Pancreas (tissue), 10 donors: ENCODE results near the gene BRIP1. TPM values are rescaled to one million over a fixed set of nuclear protein-coding genes. Genes with fewer than 3 reads are reported as not detected.

Source experiments
- ATAC-seq, 4 donors: fragments of 200-7000 bp; cut with Tn5 transposase; one replicate each; pipeline versions ENCODE4 v1.8.0 to v1.9.1; 2020; ENCODE audit warnings: mild to moderate bottlenecking in 4 of 4, moderate library complexity in 4 of 4
- DNase-seq, 6 donors: peaks; one replicate each; pipeline ENCODE4 v3.0.0-alpha.2; 2020
- FAIRE-seq: peaks from 2 replicates; lab custom pipeline; 2012; peaks lifted over from hg19 to GRCh38; lab: Jason Lieb, UNC
- H3K27ac ChIP-seq, 4 donors: fragments of 200-600 bp; sonication (generic); 1 replicate in 3 of 4; 2 replicates in 1 of 4; pipeline versions ENCODE4 v1.5.0 to v1.8.0; 2020
- H3K27me3 ChIP-seq, 4 donors: fragments of 200-600 bp; one replicate each; pipeline ENCODE4 v1.8.0; 2021
- H3K36me3 ChIP-seq, 3 donors: fragments of 200-600 bp; sonication (generic) in 1 of 3; one replicate each; pipeline versions ENCODE4 v1.5.0 to v1.8.0; 2020 to 2021
- H3K4me1 ChIP-seq, 3 donors: fragments of 200-600 bp; one replicate each; pipeline ENCODE4 v1.8.0; 2021
- H3K4me3 ChIP-seq, 4 donors: fragments of 200-600 bp; sonication (generic) in 2 of 4; one replicate each; pipeline versions ENCODE4 v1.5.0 to v1.8.0; 2020 to 2021
- H3K9me3 ChIP-seq, 4 donors: fragments of 200-600 bp; one replicate each; pipeline ENCODE4 v1.8.0; 2021
- WGBS, 2 donors: extraction: QIAGEN DNeasy Blood & Tissue Kit; methylation state at CpG; one replicate each; pipeline ENCODE4 v1.1.7; 2013; 5-methylcytosine and 5-hydroxymethylcytosine counted together
- intact Hi-C, 3 donors: fragments of 100-400 bp; cut with DNase I; formaldehyde crosslinking; loops; one replicate each; pipeline versions ENCODE4 v1.11.1 to v1.14.2; 2022
- polyA plus RNA-seq, 2 donors: library from polyadenylated mRNA; stranded (reverse); fragments of 200-250 nt; gene quantifications; one replicate each; pipeline ENCODE4 v1.2.3, GENCODE V29; 2013
- total RNA-seq, 6 donors: library from RNA; stranded (reverse); fragmentation: NEBNext Ultra II Directional in 4 of 6; extraction: Animal tissue kit (Norgen Biotek cat#: 25700) in 4 of 6; gene quantifications; one replicate each; pipeline versions ENCODE4 v1.2.1 to v1.2.4, GENCODE V29; 2021 to 2023
- TF ChIP-seq, protein P1 (sequence below), 4 donors: fragments of 200-600 bp; sonication (generic) in 3 of 4; IDR thresholded peaks; one replicate each; pipeline versions ENCODE4 v1.5.0 to v1.8.0; 2021; ENCODE audit warnings: antibody characterized with exemption in 4 of 4
- donor health status: healthy with polysubstance abuse.
- donor health status: DM: no; HTN: no; CAD: no; lungs with moderate emphysema.
- donor health status: DM: no; HTN: no; CAD: no.
- donor health status: control.
- donor health status: control.
- donor health status: Bipolar disorder and iron deficiency.
- donor health status: DM: yes; HTN: yes; CAD: no.
- donor health status: DM: no; HTN: no; CAD: no.
- donor health status: DM: no; HTN: no; CAD: no.
- donor health status: DM: yes; HTN: yes; CAD: no.

Gene BRIP1
- total and polyA plus RNA-seq, 8 donors = 0.09 to 0.59 (median 0.29) TPM

DNA sequence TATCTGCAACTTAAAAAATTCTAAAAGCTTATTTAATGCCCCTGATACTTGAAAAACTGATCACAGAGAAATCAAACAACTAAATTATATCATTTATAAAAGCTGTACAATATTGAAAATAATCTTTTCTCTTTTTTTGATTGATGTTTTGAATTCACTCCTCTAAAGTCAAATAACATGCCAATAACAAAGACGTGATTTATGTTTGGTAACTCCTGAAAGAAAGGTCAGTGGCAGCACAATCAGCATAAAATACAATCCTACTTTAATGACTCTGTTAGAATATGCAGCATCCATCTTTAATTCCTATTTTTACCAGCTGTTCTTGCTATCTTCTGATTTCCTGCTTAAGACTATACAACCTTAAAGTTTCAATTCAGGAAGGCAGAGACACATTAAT, 221.6 kb downstream of the BRIP1 start:
- DNase-seq (no peak), ATAC-seq (no peak), FAIRE-seq (no peak)
- TF ChIP-seq, protein P1, sequence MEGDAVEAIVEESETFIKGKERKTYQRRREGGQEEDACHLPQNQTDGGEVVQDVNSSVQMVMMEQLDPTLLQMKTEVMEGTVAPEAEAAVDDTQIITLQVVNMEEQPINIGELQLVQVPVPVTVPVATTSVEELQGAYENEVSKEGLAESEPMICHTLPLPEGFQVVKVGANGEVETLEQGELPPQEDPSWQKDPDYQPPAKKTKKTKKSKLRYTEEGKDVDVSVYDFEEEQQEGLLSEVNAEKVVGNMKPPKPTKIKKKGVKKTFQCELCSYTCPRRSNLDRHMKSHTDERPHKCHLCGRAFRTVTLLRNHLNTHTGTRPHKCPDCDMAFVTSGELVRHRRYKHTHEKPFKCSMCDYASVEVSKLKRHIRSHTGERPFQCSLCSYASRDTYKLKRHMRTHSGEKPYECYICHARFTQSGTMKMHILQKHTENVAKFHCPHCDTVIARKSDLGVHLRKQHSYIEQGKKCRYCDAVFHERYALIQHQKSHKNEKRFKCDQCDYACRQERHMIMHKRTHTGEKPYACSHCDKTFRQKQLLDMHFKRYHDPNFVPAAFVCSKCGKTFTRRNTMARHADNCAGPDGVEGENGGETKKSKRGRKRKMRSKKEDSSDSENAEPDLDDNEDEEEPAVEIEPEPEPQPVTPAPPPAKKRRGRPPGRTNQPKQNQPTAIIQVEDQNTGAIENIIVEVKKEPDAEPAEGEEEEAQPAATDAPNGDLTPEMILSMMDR (IDR thresholded peaks at IDR 0.05) = no peak
- Histone ChIP-seq H3K36me3 (no peaks in the 10 kb centered on the region), H3K9me3 (no peaks in the 10 kb centered on the region), H3K27me3 (peaks cover 0 to 3% (median 0%) of the 10 kb centered on the region in 4 donors), H3K27ac (no peak overlapping the region), H3K4me3 (no peak overlapping the region), H3K4me1 (no peaks in the 10 kb centered on the region)
- 47 to 51% methylated on average over 1 of the region's 1 CpG for WGBS, 2 donors
- intact Hi-C loops = no loop called here

DNA sequence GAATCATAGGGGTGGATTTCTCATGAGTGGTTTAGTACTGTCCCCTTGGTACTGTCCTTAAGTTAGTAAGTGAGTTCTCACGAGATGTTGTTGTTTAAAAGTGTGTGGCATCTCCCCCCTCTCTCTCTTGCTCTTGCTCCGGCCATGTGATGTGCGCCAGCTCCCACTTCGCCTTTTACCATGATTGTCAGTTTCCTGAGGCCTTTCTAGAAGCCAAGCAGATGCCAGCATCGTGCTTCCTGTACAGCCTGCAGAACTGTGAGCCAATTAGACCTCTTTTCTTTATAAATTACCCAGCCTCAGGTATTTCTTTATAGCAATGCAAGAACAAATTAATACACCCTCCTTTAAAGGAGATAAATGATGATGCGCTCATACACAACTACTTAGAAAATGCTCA, 222.2 kb downstream of the BRIP1 start:
- FAIRE-seq = no peak
- WGBS, 2 donors = 78 to 86% methylated on average over 6 of the region's 6 CpGs

DNA sequence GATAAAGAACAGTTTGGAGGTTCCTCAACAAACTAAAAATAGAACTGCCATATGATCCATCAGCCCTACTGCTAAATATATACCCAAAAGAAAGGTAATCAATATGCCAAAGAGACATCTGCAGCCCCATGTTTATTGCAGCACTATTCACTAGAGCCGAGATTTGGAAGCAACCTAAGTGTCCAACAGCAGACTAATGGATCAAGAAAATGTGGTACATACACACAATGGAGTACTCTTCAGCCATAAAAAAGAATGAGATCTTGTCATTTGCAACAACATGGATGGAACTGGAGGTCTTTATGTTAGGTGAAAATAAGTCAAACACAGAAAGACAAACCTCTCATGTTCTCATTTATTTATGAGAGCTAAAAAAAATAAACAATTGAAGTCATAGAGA, 223.5 kb downstream of the BRIP1 start:
- Histone ChIP-seq H3K4me3 (no peak overlapping the region), H3K9me3 (no peaks in the 10 kb centered on the region), H3K27ac (no peak overlapping the region), H3K36me3 (no peaks in the 10 kb centered on the region), H3K27me3 (peaks cover 0 to 3% (median 0%) of the 10 kb centered on the region in 4 donors), H3K4me1 (no peaks in the 10 kb centered on the region)
- 54 to 75% methylated on average over 1 of the region's 1 CpG for WGBS, 2 donors
- ATAC-seq (no peak), DNase-seq (no peak), FAIRE-seq (no peak)
- intact Hi-C loops = loop anchor here in 1 of 3 donors (10.0 kb wide), 1 partner anchor 195 kb away; no protein-coding TSS in a partner anchor
- TF ChIP-seq, protein P1 (IDR thresholded peaks at IDR 0.05) = no peak

More for the DNA sequence above, 222.2 kb downstream of the BRIP1 start:
- Histone ChIP-seq H3K27me3 (peaks cover 0 to 3% (median 0%) of the 10 kb centered on the region in 4 donors), H3K4me1 (no peaks in the 10 kb centered on the region), H3K36me3 (no peaks in the 10 kb centered on the region), H3K4me3 (no peak overlapping the region), H3K27ac (no peak overlapping the region), H3K9me3 (no peaks in the 10 kb centered on the region)
- TF ChIP-seq, protein P1 (IDR thresholded peaks at IDR 0.05) = no peak
- DNase-seq = no peak
- intact Hi-C loops = no loop called here
- no peak for ATAC-seq

DNA sequence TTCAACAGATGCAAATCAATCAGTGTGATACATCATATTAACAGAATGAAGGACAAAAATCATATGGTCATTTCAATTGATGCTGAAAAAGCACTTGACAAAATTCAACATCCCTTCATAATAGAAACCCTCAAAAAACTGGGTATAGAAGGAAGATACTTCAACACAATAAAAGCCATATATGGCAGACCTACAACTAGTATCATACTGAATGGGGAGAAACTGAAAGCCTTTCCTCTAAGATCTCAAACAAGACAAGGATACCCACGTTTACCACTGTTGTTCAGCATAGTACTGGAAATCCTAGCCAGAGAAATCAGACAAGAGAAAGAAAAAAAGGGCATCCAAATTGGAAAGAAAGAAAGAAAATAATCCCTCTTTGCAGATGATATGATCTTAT, 225.2 kb downstream of the BRIP1 start:
- Histone ChIP-seq H3K36me3 (no peaks in the 10 kb centered on the region), H3K4me1 (no peaks in the 10 kb centered on the region), H3K27ac (no peak overlapping the region), H3K27me3 (peaks cover 0 to 3% (median 0%) of the 10 kb centered on the region in 4 donors), H3K4me3 (no peak overlapping the region), H3K9me3 (no peaks in the 10 kb centered on the region)
- TF ChIP-seq, protein P1 (IDR thresholded peaks at IDR 0.05) = no peak
- FAIRE-seq (no peak), DNase-seq (no peak), ATAC-seq (no peak)
- WGBS, 2 donors = 17 to 33% methylated on average over 1 of the region's 1 CpG
- intact Hi-C loops = loop anchor here in 1 of 3 donors (10.0 kb wide), 1 partner anchor 197 kb away; no protein-coding TSS in a partner anchor

DNA sequence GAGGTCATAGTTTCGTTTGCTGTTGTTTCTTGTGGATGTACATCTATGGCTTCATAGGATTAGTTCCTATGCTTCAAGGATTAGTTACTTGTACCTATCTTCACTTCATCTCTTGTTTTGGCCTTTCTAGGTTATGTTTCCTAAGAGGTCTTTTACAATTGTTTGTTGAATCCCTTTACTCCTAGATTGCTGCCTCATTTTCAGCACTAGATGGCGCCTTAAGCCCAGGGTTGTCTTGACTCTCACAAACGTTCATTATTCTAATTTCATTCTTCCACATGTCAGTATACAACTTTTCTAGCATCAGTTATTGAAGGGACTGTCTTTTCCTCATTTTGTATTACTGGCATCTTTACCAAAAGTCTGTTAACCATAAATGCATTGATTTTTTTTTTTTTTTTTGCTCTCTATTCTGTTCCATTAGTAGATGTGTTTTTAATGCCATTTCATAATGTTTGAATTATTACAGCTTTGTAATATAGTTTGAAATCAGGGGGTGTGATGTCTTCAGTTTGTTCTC, 227.4 kb downstream of the BRIP1 start:
- FAIRE-seq (peak; percentile 32), ATAC-seq (peak in 2 of 4 donors; percentile 60 to 65), DNase-seq (peak in 4 of 6 donors; percentile 8 to 33 (median 14))
- 2 to 8% methylated on average over 3 of the region's 3 CpGs for WGBS, 2 donors
- intact Hi-C loops = loop anchor here in 1 of 3 donors (10.0 kb wide), 1 partner anchor 199 kb away; no protein-coding TSS in a partner anchor
- Histone ChIP-seq H3K4me1 (no peaks in the 10 kb centered on the region), H3K27me3 (peaks cover 0 to 3% (median 0%) of the 10 kb centered on the region in 4 donors), H3K36me3 (no peaks in the 10 kb centered on the region), H3K9me3 (no peaks in the 10 kb centered on the region), H3K27ac (no peak overlapping the region), H3K4me3 (no peak overlapping the region)
- TF ChIP-seq, protein P1 (IDR thresholded peaks at IDR 0.05) = peak; percentile 7 to 46 (median 42)
